Measurements from ENCODE around the gene SP2.

DNA sequence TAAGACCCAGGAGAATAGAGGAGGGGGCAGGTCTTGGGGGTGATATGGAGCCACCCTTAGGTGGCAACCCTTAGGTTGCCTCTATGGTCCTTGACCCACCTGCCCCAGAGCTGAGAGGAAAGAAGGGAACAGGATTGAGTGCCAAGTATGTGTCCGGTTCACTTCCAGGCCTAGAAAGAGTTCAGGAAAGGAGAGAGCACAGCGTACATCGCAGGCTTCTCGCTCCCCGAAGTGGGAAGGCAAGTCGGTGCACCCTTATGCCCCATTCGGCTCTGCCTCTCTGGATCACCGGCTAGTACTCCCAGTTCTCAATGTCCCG lies 45.7 kb upstream of the SP2 start:
- TF ChIP-seq, protein P1, sequence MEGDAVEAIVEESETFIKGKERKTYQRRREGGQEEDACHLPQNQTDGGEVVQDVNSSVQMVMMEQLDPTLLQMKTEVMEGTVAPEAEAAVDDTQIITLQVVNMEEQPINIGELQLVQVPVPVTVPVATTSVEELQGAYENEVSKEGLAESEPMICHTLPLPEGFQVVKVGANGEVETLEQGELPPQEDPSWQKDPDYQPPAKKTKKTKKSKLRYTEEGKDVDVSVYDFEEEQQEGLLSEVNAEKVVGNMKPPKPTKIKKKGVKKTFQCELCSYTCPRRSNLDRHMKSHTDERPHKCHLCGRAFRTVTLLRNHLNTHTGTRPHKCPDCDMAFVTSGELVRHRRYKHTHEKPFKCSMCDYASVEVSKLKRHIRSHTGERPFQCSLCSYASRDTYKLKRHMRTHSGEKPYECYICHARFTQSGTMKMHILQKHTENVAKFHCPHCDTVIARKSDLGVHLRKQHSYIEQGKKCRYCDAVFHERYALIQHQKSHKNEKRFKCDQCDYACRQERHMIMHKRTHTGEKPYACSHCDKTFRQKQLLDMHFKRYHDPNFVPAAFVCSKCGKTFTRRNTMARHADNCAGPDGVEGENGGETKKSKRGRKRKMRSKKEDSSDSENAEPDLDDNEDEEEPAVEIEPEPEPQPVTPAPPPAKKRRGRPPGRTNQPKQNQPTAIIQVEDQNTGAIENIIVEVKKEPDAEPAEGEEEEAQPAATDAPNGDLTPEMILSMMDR (IDR thresholded peaks at IDR 0.05): no peak
- TF ChIP-seq ZFX (IDR thresholded peaks at IDR 0.05; ENCODE audit: borderline replicate concordance): no peak

Measured in 22Rv1 (cell line).